IMR-90 (cell line): ENCODE results near the gene ITPK1.

Source experiments
- BHLHE40 ChIP-seq: fragments of 150-350 bp; IDR thresholded peaks from 2 replicates; pipeline ENCODE4 v1.6.1; 2016; ENCODE audit warnings: mild to moderate bottlenecking, low read depth, low read length
- CHD1 ChIP-seq: IDR thresholded peaks from 2 replicates; pipeline ENCODE4 v1.6.1; 2012; ENCODE audit warnings: low read depth, low read length, improper control_type of control experiment
- CTCF ChIP-seq: conservative IDR thresholded peaks from 2 replicates; pipeline ENCODE4 v1.5.1; 2012; ENCODE audit warnings: mild to moderate bottlenecking, low read depth, low read length, improper control_type of control experiment
- FOS ChIP-seq: fragments of 150-350 bp; IDR thresholded peaks from 2 replicates; pipeline ENCODE4 v1.6.1; 2016; ENCODE audit warnings: low read depth, low read length
- MAFK ChIP-seq: IDR thresholded peaks from 2 replicates; pipeline ENCODE4 v1.6.1; 2012; ENCODE audit warnings: low read depth, low read length, improper control_type of control experiment
- MAZ ChIP-seq: IDR thresholded peaks from 2 replicates; pipeline ENCODE4 v1.6.1; 2012; ENCODE audit warnings: low read depth, mild to moderate bottlenecking, low read length, improper control_type of control experiment, moderate library complexity, borderline replicate concordance
- POLR2A ChIP-seq: IDR thresholded peaks from 2 replicates; pipeline ENCODE4 v1.6.1; 2012; ENCODE audit warnings: mild to moderate bottlenecking, low read depth, low read length
- RAD21 ChIP-seq: IDR thresholded peaks from 2 replicates; pipeline ENCODE4 v1.6.1; 2012; ENCODE audit warnings: low read length, improper control_type of control experiment
- RFX5 ChIP-seq: IDR thresholded peaks from 2 replicates; pipeline ENCODE4 v1.8.0; 2012; ENCODE audit warnings: low read depth, mild to moderate bottlenecking, low read length, moderate library complexity
- SMC3 ChIP-seq: fragments of 150-350 bp; IDR thresholded peaks from 2 replicates; pipeline ENCODE4 v1.6.1; 2016; ENCODE audit warnings: low read depth, mild to moderate bottlenecking, antibody characterized with exemption, low read length, moderate library complexity
- TF ChIP-seq, protein P1 (sequence below): fragments of 150-350 bp; IDR thresholded peaks from 2 replicates; pipeline ENCODE4 v1.6.1; 2016; ENCODE audit warnings: low read depth, mild to moderate bottlenecking, low read length, moderate library complexity, borderline replicate concordance
- TF ChIP-seq, protein P2 (sequence below): fragments of 150-350 bp; IDR thresholded peaks from 2 replicates; pipeline ENCODE4 v1.6.1; 2017; ENCODE audit warnings: mild to moderate bottlenecking, antibody characterized with exemption, low read length, low read depth

DNA sequence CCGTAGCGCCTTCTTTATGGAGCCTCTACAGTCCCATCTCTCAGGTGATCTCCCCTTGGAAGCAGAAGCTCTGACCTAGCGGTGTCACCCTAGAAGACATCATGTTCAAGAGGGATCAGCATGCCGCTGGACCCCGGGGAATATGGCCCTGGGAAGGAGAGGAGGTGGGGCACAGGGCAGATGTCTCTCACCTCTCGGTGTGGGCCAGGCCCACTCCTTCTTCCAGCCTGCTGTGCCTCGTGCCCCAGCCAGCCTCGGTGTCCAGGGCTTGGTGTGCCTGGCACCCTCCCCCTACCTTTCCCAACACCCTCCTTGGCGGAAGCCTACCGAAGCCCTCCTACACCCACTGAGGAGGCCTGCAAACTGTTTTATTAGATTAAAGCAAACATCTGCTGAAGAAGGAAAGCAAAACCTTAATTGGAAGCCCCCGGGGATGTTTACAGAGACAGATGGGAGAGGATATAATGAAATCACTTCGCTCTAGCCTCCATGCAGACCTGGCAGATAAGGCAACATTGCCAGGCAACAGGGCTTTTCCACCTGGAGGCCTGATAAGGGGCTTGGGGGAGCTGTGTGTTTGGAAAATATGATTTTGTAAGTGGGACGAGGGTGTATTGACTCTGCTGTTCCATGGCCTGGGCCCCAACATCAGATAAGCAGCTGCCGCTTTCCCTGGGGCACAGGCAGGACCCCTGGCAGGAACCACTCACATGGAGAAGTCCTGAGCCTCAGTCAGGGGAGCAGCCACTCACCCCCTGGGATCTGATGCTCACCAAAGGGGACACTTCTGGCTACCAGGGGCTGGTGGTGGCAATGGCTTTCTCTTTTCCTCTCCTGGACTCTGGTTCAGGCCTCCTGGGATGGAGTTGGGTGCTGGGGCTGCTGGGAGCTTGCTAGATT is 198.4 kb downstream of the ITPK1 start:
- TF ChIP-seq POLR2A (no peak), MAFK (no peak), BHLHE40 (no peak), CTCF (no peak), SMC3 (no peak), FOS (no peak), RAD21 (no peak), RFX5 (no peak), MAZ (no peak), CHD1 (no peak)
- TF ChIP-seq, protein P1, sequence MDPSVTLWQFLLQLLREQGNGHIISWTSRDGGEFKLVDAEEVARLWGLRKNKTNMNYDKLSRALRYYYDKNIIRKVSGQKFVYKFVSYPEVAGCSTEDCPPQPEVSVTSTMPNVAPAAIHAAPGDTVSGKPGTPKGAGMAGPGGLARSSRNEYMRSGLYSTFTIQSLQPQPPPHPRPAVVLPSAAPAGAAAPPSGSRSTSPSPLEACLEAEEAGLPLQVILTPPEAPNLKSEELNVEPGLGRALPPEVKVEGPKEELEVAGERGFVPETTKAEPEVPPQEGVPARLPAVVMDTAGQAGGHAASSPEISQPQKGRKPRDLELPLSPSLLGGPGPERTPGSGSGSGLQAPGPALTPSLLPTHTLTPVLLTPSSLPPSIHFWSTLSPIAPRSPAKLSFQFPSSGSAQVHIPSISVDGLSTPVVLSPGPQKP = no peak
- TF ChIP-seq, protein P2, sequence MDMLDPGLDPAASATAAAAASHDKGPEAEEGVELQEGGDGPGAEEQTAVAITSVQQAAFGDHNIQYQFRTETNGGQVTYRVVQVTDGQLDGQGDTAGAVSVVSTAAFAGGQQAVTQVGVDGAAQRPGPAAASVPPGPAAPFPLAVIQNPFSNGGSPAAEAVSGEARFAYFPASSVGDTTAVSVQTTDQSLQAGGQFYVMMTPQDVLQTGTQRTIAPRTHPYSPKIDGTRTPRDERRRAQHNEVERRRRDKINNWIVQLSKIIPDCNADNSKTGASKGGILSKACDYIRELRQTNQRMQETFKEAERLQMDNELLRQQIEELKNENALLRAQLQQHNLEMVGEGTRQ = no peak
